RWPE1 (cell line): ENCODE measurements around the gene VPS13D.

Source experiments
- CTCF ChIA-PET: fragments of 350-600 bp; sonication (Branson Sonifier 250); formaldehyde crosslinking; extraction: SDS; loops from one replicate; lab custom pipeline; 2021; lab: Yijun Ruan, JAX
- POLR2A ChIA-PET: fragments of 400-600 bp; formaldehyde crosslinking; extraction: SDS; loops from one replicate; lab custom pipeline; 2020; ENCODE audit warnings: antibody characterized with exemption; ENCODE audit not compliant: low non-redundant PET; lab: Yijun Ruan, JAX
- DNase-seq: peaks from one replicate; pipeline ENCODE4 v3.0.0; 2012; ENCODE audit warnings: low spot score
- H3K27ac ChIP-seq: fragments of 450-650 bp; 2 replicates; pipeline ENCODE4 v1.5.1; 2017
- TF ChIP-seq, protein P1 (sequence below): fragments of 450-650 bp; conservative IDR thresholded peaks from 2 replicates; pipeline ENCODE4 v1.5.1; 2017; ENCODE audit warnings: low read depth, mild to moderate bottlenecking

Gene VPS13D

DNA sequence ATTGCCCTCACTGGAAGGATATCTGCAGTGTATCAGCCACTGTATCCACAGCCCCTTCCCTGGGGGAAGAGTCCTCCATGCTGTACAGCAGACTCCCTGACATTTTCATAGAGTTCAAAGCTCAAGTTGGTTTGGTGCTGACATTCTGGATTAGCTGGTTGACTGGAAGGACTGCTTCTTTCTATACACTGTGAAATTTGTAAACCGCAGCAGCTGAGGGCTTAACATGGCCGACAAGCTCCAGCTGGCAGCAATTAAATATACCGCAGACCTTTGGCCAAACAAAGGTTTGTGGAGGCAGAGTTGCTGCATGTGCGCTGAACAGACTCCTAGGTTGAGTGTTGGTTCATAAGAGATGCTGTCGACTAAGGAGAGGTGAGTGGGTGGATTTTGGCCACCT is 261.8 kb downstream of the VPS13D start:
- POLR2A ChIA-PET, result no interaction called here
- no peak overlapping the region for H3K27ac ChIP-seq

DNA sequence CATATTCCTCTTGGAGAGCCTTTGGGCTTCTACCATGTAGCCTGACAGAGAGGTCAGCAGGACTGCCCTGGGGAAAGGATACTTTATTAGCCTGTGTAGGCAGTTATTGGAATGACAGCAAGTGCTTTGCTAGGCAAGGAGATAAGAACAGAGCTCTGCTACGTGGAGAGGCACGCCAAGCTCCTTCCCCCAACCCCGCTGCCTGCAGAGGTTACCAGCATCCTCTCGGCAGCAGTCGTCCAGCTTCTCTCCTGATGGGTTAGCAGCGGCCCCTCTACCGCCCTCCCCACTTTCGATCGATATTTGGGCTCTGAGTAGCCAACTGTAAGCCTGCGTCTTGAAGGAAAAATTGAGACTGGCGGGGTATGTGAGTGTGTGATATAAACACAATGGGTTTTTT is 265.9 kb downstream of the VPS13D start:
- POLR2A ChIA-PET, result no interaction called here
- TF ChIP-seq, protein P1, sequence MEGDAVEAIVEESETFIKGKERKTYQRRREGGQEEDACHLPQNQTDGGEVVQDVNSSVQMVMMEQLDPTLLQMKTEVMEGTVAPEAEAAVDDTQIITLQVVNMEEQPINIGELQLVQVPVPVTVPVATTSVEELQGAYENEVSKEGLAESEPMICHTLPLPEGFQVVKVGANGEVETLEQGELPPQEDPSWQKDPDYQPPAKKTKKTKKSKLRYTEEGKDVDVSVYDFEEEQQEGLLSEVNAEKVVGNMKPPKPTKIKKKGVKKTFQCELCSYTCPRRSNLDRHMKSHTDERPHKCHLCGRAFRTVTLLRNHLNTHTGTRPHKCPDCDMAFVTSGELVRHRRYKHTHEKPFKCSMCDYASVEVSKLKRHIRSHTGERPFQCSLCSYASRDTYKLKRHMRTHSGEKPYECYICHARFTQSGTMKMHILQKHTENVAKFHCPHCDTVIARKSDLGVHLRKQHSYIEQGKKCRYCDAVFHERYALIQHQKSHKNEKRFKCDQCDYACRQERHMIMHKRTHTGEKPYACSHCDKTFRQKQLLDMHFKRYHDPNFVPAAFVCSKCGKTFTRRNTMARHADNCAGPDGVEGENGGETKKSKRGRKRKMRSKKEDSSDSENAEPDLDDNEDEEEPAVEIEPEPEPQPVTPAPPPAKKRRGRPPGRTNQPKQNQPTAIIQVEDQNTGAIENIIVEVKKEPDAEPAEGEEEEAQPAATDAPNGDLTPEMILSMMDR, result no peak
- CTCF ChIA-PET, result interaction anchor here (0.5 kb wide), 1 partner anchor 29 kb away, joined by 3 read pairs; no protein-coding TSS in a partner anchor
- DNase-seq, result no peak
- H3K27ac ChIP-seq, result no peak overlapping the region

More for the DNA sequence above, 261.8 kb downstream of the VPS13D start:
- no peak for DNase-seq
- TF ChIP-seq, protein P1, result no peak
- CTCF ChIA-PET, result interaction anchor here (0.6 kb wide), 1 partner anchor 127 kb away, joined by 3 read pairs; no protein-coding TSS in a partner anchor

GRCh38 chr1:12496154-12496961 is 266.5 kb downstream of the VPS13D start:
- ChIA-PET CTCF (interaction anchor here (0.5 kb wide), 1 partner anchor 28 kb away, joined by 3 read pairs; no protein-coding TSS in a partner anchor), POLR2A (no interaction called here)
- TF ChIP-seq, protein P1, result no peak
- DNase-seq, result no peak
- no peak overlapping the region for H3K27ac ChIP-seq

DNA sequence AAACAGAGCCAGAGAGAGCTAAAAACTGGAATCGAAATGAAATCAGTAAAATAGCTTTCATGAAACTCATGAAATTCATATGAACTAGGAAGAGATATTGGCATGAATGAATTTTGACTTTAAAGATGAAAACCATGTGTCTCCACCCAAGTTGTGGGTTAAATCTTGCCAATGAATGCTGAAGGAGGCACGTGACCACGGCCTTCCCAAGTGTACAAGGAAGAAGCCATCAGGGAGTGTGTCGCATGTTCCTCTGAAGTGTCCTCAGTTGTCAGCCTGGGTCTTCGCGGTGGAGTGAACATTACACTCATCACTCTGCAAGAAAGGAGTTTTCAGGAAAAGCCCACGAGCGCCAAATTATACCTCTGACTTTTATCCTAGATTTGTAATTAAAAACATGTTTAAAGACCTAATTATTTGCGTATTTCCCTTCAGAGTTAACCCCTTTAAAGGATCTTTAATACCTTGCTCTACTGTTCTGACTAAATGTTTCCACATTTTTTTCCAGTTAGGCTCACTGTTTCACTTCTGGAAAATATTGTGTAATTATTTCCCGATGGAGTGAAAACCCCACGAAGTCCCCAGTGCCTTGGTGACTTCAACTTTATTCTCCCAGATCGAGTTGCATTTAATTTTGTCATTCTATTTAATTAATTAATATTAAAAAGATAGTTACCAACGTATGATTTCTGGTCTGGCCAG is 269.9 kb downstream of the VPS13D start:
- CTCF ChIA-PET, result interaction anchor here (0.6 kb wide), 1 partner anchor 1308 kb away, joined by 3 read pairs; no protein-coding TSS in a partner anchor
- POLR2A ChIA-PET, result no interaction called here
- DNase-seq, result no peak
- no peak overlapping the region for H3K27ac ChIP-seq
- TF ChIP-seq, protein P1, result no peak

DNA sequence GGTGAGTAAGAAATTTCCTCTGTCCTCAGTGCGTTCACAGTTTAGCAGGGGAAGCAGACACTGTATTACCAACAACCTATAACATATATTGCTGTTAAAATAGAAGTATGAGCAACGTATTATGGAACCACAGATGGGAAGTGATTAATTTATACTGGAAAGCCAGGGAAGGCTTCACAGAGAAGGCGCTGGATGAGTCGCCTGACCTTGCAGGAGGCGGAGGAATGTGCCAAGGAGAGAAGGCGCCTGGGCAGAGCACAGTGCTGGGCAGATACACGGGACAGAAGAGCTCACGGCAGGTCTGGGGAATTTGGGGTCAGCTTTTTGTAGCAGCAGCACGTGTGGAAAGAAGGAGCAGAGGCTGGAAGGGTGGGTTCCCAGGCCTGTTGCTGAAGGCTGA is 271.8 kb downstream of the VPS13D start:
- POLR2A ChIA-PET, result no interaction called here
- peak; percentile 47 for DNase-seq
- TF ChIP-seq, protein P1, result no peak
- CTCF ChIA-PET, result interaction anchor here (1.2 kb wide), 1 partner anchor 161 kb away, joined by 5 read pairs; no protein-coding TSS in a partner anchor
- no peak overlapping the region for H3K27ac ChIP-seq
